Measurements from ENCODE around the gene LRRC4.

Gene LRRC4

GRCh38 chr7:128063088-128063487 is 31.9 kb upstream of the LRRC4 start:
- Histone ChIP-seq H3K4me1 (ENCODE audit: insufficient read depth, poor library complexity, severe bottlenecking) (no peaks in the 10 kb centered on the region), H3K36me3 (ENCODE audit: low read depth) (peaks cover 3% of the 10 kb centered on the region; the same call in 1 of the 2 replicates), H3K9me3 (ENCODE audit: severe bottlenecking) (no peaks in the 10 kb centered on the region), H3K27ac (ENCODE audit: poor library complexity, severe bottlenecking) (no peak overlapping the region), H3K27me3 (ENCODE audit: insufficient read depth, poor library complexity, severe bottlenecking) (no peaks in the 10 kb centered on the region), H3K4me3 (ENCODE audit: severe bottlenecking) (no peak overlapping the region)
- TF ChIP-seq CTCF (IDR thresholded peaks at IDR 0.05; ENCODE audit: poor library complexity, severe bottlenecking), result no peak
- no peak for DNase-seq (ENCODE audit: low spot score)
- ATAC-seq (ENCODE audit: low read depth), result no peak

- Histone ChIP-seq H3K4me3 (ENCODE audit: severe bottlenecking) (no peak overlapping the region), H3K27ac (ENCODE audit: poor library complexity, severe bottlenecking) (no peak overlapping the region), H3K4me1 (ENCODE audit: insufficient read depth, poor library complexity, severe bottlenecking) (no peaks in the 10 kb centered on the region), H3K27me3 (ENCODE audit: insufficient read depth, poor library complexity, severe bottlenecking) (no peaks in the 10 kb centered on the region), H3K36me3 (ENCODE audit: low read depth) (peaks cover 3% of the 10 kb centered on the region; the same call in 1 of the 2 replicates), H3K9me3 (ENCODE audit: severe bottlenecking) (no peaks in the 10 kb centered on the region)
- DNase-seq (ENCODE audit: low spot score) (no peak), ATAC-seq (ENCODE audit: low read depth) (no peak)
- TF ChIP-seq CTCF (IDR thresholded peaks at IDR 0.05; ENCODE audit: poor library complexity, severe bottlenecking), result no peak
Measured at GRCh38 chr7:128060018-128060417, 28.8 kb upstream of the LRRC4 start.

- no peak overlapping the region for H3K4me3 ChIP-seq (ENCODE audit: severe bottlenecking)
- H3K4me1 ChIP-seq (ENCODE audit: insufficient read depth, poor library complexity, severe bottlenecking), result no peaks in the 10 kb centered on the region
Measured at GRCh38 chr7:128059143-128059988, 28.1 kb upstream of the LRRC4 start.

GRCh38 chr7:128057909-128058308 is 26.7 kb upstream of the LRRC4 start:
- H3K27ac ChIP-seq (ENCODE audit: poor library complexity, severe bottlenecking), result no peak overlapping the region
- no peak for TF ChIP-seq CTCF (IDR thresholded peaks at IDR 0.05; ENCODE audit: poor library complexity, severe bottlenecking)
- H3K4me3 ChIP-seq (ENCODE audit: severe bottlenecking), result no peak overlapping the region
- peaks cover 3% of the 10 kb centered on the region; the same call in 1 of the 2 replicates for H3K36me3 ChIP-seq (ENCODE audit: low read depth)
- no peak for DNase-seq (ENCODE audit: low spot score)
- ATAC-seq (ENCODE audit: low read depth), result no peak
- H3K27me3 ChIP-seq (ENCODE audit: insufficient read depth, poor library complexity, severe bottlenecking), result no peaks in the 10 kb centered on the region
- H3K4me1 ChIP-seq (ENCODE audit: insufficient read depth, poor library complexity, severe bottlenecking), result no peaks in the 10 kb centered on the region
- no peaks in the 10 kb centered on the region for H3K9me3 ChIP-seq (ENCODE audit: severe bottlenecking)

More at GRCh38 chr7:128059143-128059988, 28.1 kb upstream of the LRRC4 start:
- Histone ChIP-seq H3K9me3 (ENCODE audit: severe bottlenecking) (no peaks in the 10 kb centered on the region), H3K27me3 (ENCODE audit: insufficient read depth, poor library complexity, severe bottlenecking) (no peaks in the 10 kb centered on the region), H3K27ac (ENCODE audit: poor library complexity, severe bottlenecking) (no peak overlapping the region), H3K36me3 (ENCODE audit: low read depth) (peaks cover 3% of the 10 kb centered on the region; the same call in 1 of the 2 replicates)
- ATAC-seq (ENCODE audit: low read depth) (no peak), DNase-seq (ENCODE audit: low spot score) (no peak)
- no peak for TF ChIP-seq CTCF (IDR thresholded peaks at IDR 0.05; ENCODE audit: poor library complexity, severe bottlenecking)

GRCh38 chr7:128056901-128057300 is 25.7 kb upstream of the LRRC4 start:
- Histone ChIP-seq H3K36me3 (ENCODE audit: low read depth) (peaks cover 3% of the 10 kb centered on the region; the same call in 1 of the 2 replicates), H3K27ac (ENCODE audit: poor library complexity, severe bottlenecking) (no peak overlapping the region)
- DNase-seq (ENCODE audit: low spot score), result no peak

More at GRCh38 chr7:128056901-128057300, 25.7 kb upstream of the LRRC4 start:
- H3K4me1 ChIP-seq (ENCODE audit: insufficient read depth, poor library complexity, severe bottlenecking), result peaks cover 4% of the 10 kb centered on the region
- no peaks in the 10 kb centered on the region for H3K9me3 ChIP-seq (ENCODE audit: severe bottlenecking)
- no peak for TF ChIP-seq CTCF (IDR thresholded peaks at IDR 0.05; ENCODE audit: poor library complexity, severe bottlenecking)
- no peak overlapping the region for H3K4me3 ChIP-seq (ENCODE audit: severe bottlenecking)
- no peaks in the 10 kb centered on the region for H3K27me3 ChIP-seq (ENCODE audit: insufficient read depth, poor library complexity, severe bottlenecking)
- ATAC-seq (ENCODE audit: low read depth), result 0 out of 3 replicates have a peak, but pooled peaks have one; percentile 24

Data from RWPE2 (cell line).